Effector memory CD4-positive, alpha-beta T cell (primary cell): ENCODE measurements around the gene XRCC3.

Experiments used
- DNase-seq, 3 donors: peaks; one replicate each; pipeline ENCODE4 v3.0.0-alpha.2; 2020
- H3K27ac ChIP-seq: 2 replicates; pipeline ENCODE4 v1.7.0; 2013; ENCODE audit warnings: mild to moderate bottlenecking, low read length, moderate library complexity; ENCODE audit not compliant: insufficient read depth, poor library complexity, severe bottlenecking
- H3K27me3 ChIP-seq: replicated peaks from 2 replicates; pipeline ENCODE4 v1.7.0; 2013; ENCODE audit warnings: mild to moderate bottlenecking, low read length; ENCODE audit not compliant: insufficient read depth, control insufficient read depth, poor library complexity, severe bottlenecking
- H3K36me3 ChIP-seq: 2 replicates; pipeline ENCODE4 v1.7.0; 2013; ENCODE audit warnings: mild to moderate bottlenecking, low read length, moderate library complexity; ENCODE audit not compliant: control insufficient read depth, insufficient read depth
- H3K4me1 ChIP-seq: 2 replicates; pipeline ENCODE4 v1.7.0; 2013; ENCODE audit warnings: low read length, mild to moderate bottlenecking; ENCODE audit not compliant: control insufficient read depth, insufficient read depth, poor library complexity, severe bottlenecking
- H3K4me3 ChIP-seq: 2 replicates; pipeline ENCODE4 v1.7.0; 2013; ENCODE audit warnings: low read length, low read depth, mild to moderate bottlenecking; ENCODE audit not compliant: insufficient read depth, poor library complexity, severe bottlenecking
- H3K9me3 ChIP-seq: 2 replicates; pipeline ENCODE4 v1.7.0; 2013; ENCODE audit warnings: mild to moderate bottlenecking, low read length, moderate library complexity; ENCODE audit not compliant: control insufficient read depth

Gene XRCC3

GRCh38 chr14:103700753-103701490 is 14.3 kb downstream of the XRCC3 start:
- Histone ChIP-seq H3K4me3 (no peak overlapping the region), H3K27me3 (no peaks in the 10 kb centered on the region), H3K27ac (no peak overlapping the region), H3K9me3 (no peaks in the 10 kb centered on the region), H3K4me1 (no peaks in the 10 kb centered on the region), H3K36me3 (peaks cover 40% of the 10 kb centered on the region)
- no peak for DNase-seq

DNA sequence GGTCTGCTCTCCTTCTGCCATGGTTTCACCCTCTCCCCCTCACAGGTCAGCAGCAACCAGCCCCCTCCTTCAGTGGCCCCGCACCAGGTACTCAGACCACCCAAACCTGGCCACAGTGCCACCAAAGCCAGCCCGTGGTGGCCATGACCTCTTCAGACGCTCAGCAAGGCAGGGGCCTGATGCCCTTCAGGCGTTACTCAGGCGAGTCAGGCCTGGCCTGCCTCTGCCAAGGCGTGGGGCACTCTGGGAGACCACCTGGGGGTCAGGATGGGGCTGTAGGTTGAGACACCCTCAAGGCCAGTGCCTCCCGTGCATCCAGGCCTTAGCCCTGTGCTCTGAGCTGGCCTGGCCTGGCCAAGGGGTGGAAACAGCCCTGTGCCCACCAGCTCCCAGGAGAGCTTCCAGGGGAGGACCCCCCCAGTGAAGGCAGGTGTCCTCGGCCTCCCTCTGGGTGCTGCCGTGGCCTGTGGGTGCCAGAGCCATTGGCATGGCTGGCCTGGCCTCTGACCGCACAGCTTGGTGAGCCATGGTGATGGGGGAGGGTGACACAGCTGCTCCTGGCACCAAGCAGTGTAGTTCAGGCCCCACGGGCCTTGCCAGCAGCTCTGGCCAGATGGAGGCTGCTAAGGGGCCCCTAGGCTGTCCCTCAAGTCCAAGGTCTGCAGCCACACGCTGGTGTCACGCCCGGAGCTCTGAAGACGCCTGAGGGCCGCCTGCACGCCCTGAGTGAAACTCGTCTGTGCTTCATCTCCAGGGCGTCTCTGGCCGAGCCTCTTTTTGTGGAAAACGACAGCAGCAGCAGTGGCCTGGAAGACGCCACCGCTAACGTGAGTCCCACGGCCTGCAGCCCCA is 15.1 kb downstream of the XRCC3 start:
- Histone ChIP-seq H3K9me3 (no peaks in the 10 kb centered on the region), H3K4me1 (no peaks in the 10 kb centered on the region), H3K27me3 (no peaks in the 10 kb centered on the region), H3K36me3 (peaks cover 40% of the 10 kb centered on the region), H3K27ac (no peak overlapping the region), H3K4me3 (no peak overlapping the region)
- DNase-seq: no peak

- Histone ChIP-seq H3K27ac (no peak overlapping the region), H3K4me3 (no peak overlapping the region), H3K27me3 (no peaks in the 10 kb centered on the region), H3K9me3 (no peaks in the 10 kb centered on the region), H3K36me3 (peaks cover 44% of the 10 kb centered on the region), H3K4me1 (no peaks in the 10 kb centered on the region)
- no peak for DNase-seq
These were observed 16.0 kb downstream of the XRCC3 start for GRCh38 chr14:103699261-103699661.

GRCh38 chr14:103698380-103699260 is 16.6 kb downstream of the XRCC3 start:
- no peak overlapping the region for H3K4me3 ChIP-seq
- no peak for DNase-seq
- H3K36me3 ChIP-seq: peaks cover 45% of the 10 kb centered on the region
- no peak overlapping the region for H3K27ac ChIP-seq
- H3K27me3 ChIP-seq: no peaks in the 10 kb centered on the region
- H3K9me3 ChIP-seq: no peaks in the 10 kb centered on the region
- no peaks in the 10 kb centered on the region for H3K4me1 ChIP-seq

DNA sequence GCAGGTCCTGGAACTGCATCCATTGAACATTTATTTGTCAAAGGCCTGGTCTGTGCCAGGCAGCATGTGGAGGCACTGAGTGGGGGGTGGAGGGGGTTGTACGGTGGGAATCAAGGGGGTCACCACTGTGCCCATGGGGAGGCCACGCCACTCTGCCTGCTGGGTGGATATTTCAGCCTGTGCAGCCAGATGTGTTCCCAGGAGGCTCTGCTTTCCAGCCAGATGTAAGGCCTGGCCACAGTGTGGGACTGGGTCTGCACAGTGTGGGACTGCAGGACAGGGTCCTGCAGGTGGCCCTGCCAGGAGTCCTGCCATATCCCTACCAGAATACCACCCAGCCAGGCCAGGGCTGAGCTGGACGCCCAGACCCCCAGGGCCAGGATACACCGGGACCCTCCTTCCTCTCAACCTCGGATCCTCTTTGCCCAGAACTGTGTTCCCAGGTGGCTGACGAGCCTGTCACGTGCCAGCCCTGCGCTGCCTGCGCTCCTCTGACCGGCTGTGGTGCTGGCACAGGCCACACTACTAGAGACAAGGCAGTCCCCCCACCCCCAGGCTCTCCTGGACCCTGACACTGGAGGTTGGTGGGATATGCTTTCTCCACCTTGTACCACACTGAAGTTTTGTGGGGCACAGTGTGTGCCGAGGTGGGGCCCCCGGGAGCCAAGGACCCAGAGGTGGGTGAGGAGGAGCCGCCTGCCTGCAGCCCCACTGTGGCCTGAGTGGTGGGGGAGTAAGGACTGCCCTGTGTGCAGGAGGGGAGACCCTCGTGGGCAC is 17.5 kb downstream of the XRCC3 start:
- H3K9me3 ChIP-seq: no peaks in the 10 kb centered on the region
- H3K36me3 ChIP-seq: peaks cover 51% of the 10 kb centered on the region
- no peak overlapping the region for H3K27ac ChIP-seq
- no peaks in the 10 kb centered on the region for H3K4me1 ChIP-seq
- no peaks in the 10 kb centered on the region for H3K27me3 ChIP-seq
- DNase-seq: no peak
- H3K4me3 ChIP-seq: no peak overlapping the region

- Histone ChIP-seq H3K4me3 (no peak overlapping the region), H3K27ac (no peak overlapping the region), H3K9me3 (no peaks in the 10 kb centered on the region), H3K4me1 (no peaks in the 10 kb centered on the region), H3K27me3 (no peaks in the 10 kb centered on the region), H3K36me3 (peaks cover 56% of the 10 kb centered on the region)
- no peak for DNase-seq
These were observed 18.0 kb downstream of the XRCC3 start for GRCh38 chr14:103697206-103697602.

GRCh38 chr14:103696466-103697071 is 18.7 kb downstream of the XRCC3 start:
- Histone ChIP-seq H3K27me3 (no peaks in the 10 kb centered on the region), H3K4me3 (no peak overlapping the region), H3K36me3 (peaks cover 56% of the 10 kb centered on the region), H3K4me1 (no peaks in the 10 kb centered on the region), H3K27ac (no peak overlapping the region), H3K9me3 (no peaks in the 10 kb centered on the region)
- DNase-seq: no peak

DNA sequence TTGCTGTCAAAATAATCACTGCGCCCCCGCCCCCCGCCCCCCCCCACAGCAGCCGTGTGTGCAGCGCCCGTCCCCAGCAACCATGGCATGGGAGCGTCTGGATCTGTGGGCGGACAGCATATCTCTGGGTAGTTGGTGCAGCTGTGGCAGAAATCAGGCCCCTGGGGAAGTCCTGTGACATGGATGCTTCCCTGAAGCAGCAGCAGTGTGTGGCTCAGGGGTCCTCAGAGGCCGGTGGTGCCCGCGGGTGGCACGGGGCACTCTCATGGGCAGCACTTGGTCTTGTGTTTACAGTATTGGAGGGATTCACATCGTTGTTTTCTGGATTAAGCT is 19.2 kb downstream of the XRCC3 start:
- Histone ChIP-seq H3K4me1 (no peaks in the 10 kb centered on the region), H3K9me3 (no peaks in the 10 kb centered on the region), H3K27ac (no peak overlapping the region), H3K27me3 (no peaks in the 10 kb centered on the region), H3K4me3 (no peak overlapping the region), H3K36me3 (peaks cover 54% of the 10 kb centered on the region)
- no peak for DNase-seq
